Effector memory CD4-positive, alpha-beta T cell (primary cell): ENCODE measurements around the gene ADARB2.

Source experiments
- DNase-seq, 3 donors: peaks; one replicate each; pipeline ENCODE4 v3.0.0-alpha.2; 2020
- H3K27ac ChIP-seq: 2 replicates; pipeline ENCODE4 v1.7.0; 2013; ENCODE audit warnings: mild to moderate bottlenecking, low read length, moderate library complexity; ENCODE audit not compliant: insufficient read depth, poor library complexity, severe bottlenecking
- H3K27me3 ChIP-seq: replicated peaks from 2 replicates; pipeline ENCODE4 v1.7.0; 2013; ENCODE audit warnings: mild to moderate bottlenecking, low read length; ENCODE audit not compliant: insufficient read depth, control insufficient read depth, poor library complexity, severe bottlenecking
- H3K36me3 ChIP-seq: 2 replicates; pipeline ENCODE4 v1.7.0; 2013; ENCODE audit warnings: mild to moderate bottlenecking, low read length, moderate library complexity; ENCODE audit not compliant: control insufficient read depth, insufficient read depth
- H3K4me1 ChIP-seq: 2 replicates; pipeline ENCODE4 v1.7.0; 2013; ENCODE audit warnings: low read length, mild to moderate bottlenecking; ENCODE audit not compliant: control insufficient read depth, insufficient read depth, poor library complexity, severe bottlenecking
- H3K4me3 ChIP-seq: 2 replicates; pipeline ENCODE4 v1.7.0; 2013; ENCODE audit warnings: low read length, low read depth, mild to moderate bottlenecking; ENCODE audit not compliant: insufficient read depth, poor library complexity, severe bottlenecking
- H3K9me3 ChIP-seq: 2 replicates; pipeline ENCODE4 v1.7.0; 2013; ENCODE audit warnings: mild to moderate bottlenecking, low read length, moderate library complexity; ENCODE audit not compliant: control insufficient read depth

The ADARB2 gene

GRCh38 chr10:1634239-1634638 lies 103.1 kb downstream of the ADARB2 start:
- no peaks in the 10 kb centered on the region for H3K36me3 ChIP-seq
- DNase-seq = no peak
- no peak overlapping the region for H3K4me3 ChIP-seq
- H3K9me3 ChIP-seq = no peaks in the 10 kb centered on the region
- H3K4me1 ChIP-seq = no peaks in the 10 kb centered on the region
- H3K27me3 ChIP-seq = no peaks in the 10 kb centered on the region
- H3K27ac ChIP-seq = no peak overlapping the region

- Histone ChIP-seq H3K27ac (no peak overlapping the region), H3K27me3 (no peaks in the 10 kb centered on the region), H3K36me3 (no peaks in the 10 kb centered on the region), H3K9me3 (no peaks in the 10 kb centered on the region), H3K4me3 (no peak overlapping the region), H3K4me1 (no peaks in the 10 kb centered on the region)
- DNase-seq = no peak
Measured at GRCh38 chr10:1633783-1634182, 103.5 kb downstream of the ADARB2 start.

GRCh38 chr10:1632596-1632995 lies 104.7 kb downstream of the ADARB2 start:
- Histone ChIP-seq H3K4me1 (no peaks in the 10 kb centered on the region), H3K4me3 (no peak overlapping the region), H3K9me3 (no peaks in the 10 kb centered on the region), H3K27me3 (no peaks in the 10 kb centered on the region), H3K27ac (no peak overlapping the region), H3K36me3 (no peaks in the 10 kb centered on the region)
- DNase-seq = no peak

GRCh38 chr10:1632141-1632540 lies 105.2 kb downstream of the ADARB2 start:
- Histone ChIP-seq H3K27me3 (no peaks in the 10 kb centered on the region), H3K36me3 (no peaks in the 10 kb centered on the region), H3K9me3 (no peaks in the 10 kb centered on the region), H3K27ac (no peak overlapping the region), H3K4me1 (no peaks in the 10 kb centered on the region), H3K4me3 (no peak overlapping the region)
- no peak for DNase-seq

- Histone ChIP-seq H3K27ac (no peak overlapping the region), H3K4me1 (no peaks in the 10 kb centered on the region), H3K36me3 (no peaks in the 10 kb centered on the region), H3K4me3 (no peak overlapping the region), H3K9me3 (no peaks in the 10 kb centered on the region), H3K27me3 (no peaks in the 10 kb centered on the region)
- DNase-seq = no peak
Measured at GRCh38 chr10:1631282-1631681, 106.0 kb downstream of the ADARB2 start.

GRCh38 chr10:1630304-1630703 lies 107.0 kb downstream of the ADARB2 start:
- no peak for DNase-seq
- Histone ChIP-seq H3K36me3 (no peaks in the 10 kb centered on the region), H3K4me3 (no peak overlapping the region), H3K4me1 (no peaks in the 10 kb centered on the region), H3K9me3 (no peaks in the 10 kb centered on the region), H3K27ac (no peak overlapping the region), H3K27me3 (no peaks in the 10 kb centered on the region)

- Histone ChIP-seq H3K4me3 (no peak overlapping the region), H3K36me3 (no peaks in the 10 kb centered on the region), H3K9me3 (no peaks in the 10 kb centered on the region), H3K4me1 (no peaks in the 10 kb centered on the region), H3K27ac (no peak overlapping the region), H3K27me3 (no peaks in the 10 kb centered on the region)
- DNase-seq = no peak
Measured at GRCh38 chr10:1629326-1630198, 107.8 kb downstream of the ADARB2 start.

GRCh38 chr10:1628757-1629156 lies 108.6 kb downstream of the ADARB2 start:
- DNase-seq = no peak
- Histone ChIP-seq H3K9me3 (no peaks in the 10 kb centered on the region), H3K36me3 (no peaks in the 10 kb centered on the region), H3K27ac (no peak overlapping the region), H3K4me3 (no peak overlapping the region), H3K27me3 (no peaks in the 10 kb centered on the region), H3K4me1 (no peaks in the 10 kb centered on the region)

GRCh38 chr10:1627945-1628344 lies 109.4 kb downstream of the ADARB2 start:
- no peak overlapping the region for H3K27ac ChIP-seq
- no peaks in the 10 kb centered on the region for H3K36me3 ChIP-seq
- no peaks in the 10 kb centered on the region for H3K9me3 ChIP-seq
- no peak overlapping the region for H3K4me3 ChIP-seq
- DNase-seq = no peak
- H3K27me3 ChIP-seq = no peaks in the 10 kb centered on the region
- no peaks in the 10 kb centered on the region for H3K4me1 ChIP-seq

GRCh38 chr10:1626835-1627234 lies 110.5 kb downstream of the ADARB2 start:
- H3K9me3 ChIP-seq = no peaks in the 10 kb centered on the region
- no peaks in the 10 kb centered on the region for H3K36me3 ChIP-seq
- no peak overlapping the region for H3K4me3 ChIP-seq
- no peaks in the 10 kb centered on the region for H3K27me3 ChIP-seq
- H3K4me1 ChIP-seq = no peaks in the 10 kb centered on the region
- H3K27ac ChIP-seq = no peak overlapping the region
- no peak for DNase-seq
